Parathyroid adenoma (tissue), 2 donors: ENCODE data around the gene FAM83F.
A peak's percentile ranks its signal among the peaks of the same experiment; 100 is the strongest.

ENCODE experiments used
- H2AFZ ChIP-seq: fragments of 300-600 bp; sonication (generic); one replicate; pipeline ENCODE4 v1.7.0; 2017; ENCODE audit warnings: antibody characterized with exemption, mild to moderate bottlenecking
- H3K27ac ChIP-seq: fragments of 300-600 bp; sonication (generic); one replicate; pipeline ENCODE4 v1.7.0; 2017
- H3K27me3 ChIP-seq: fragments of 300-600 bp; sonication (generic); one replicate; pipeline ENCODE4 v1.7.0; 2017; ENCODE audit warnings: low read length; ENCODE audit not compliant: control insufficient read depth, insufficient read depth
- H3K36me3 ChIP-seq: fragments of 300-600 bp; sonication (generic); one replicate; pipeline ENCODE4 v1.7.0; 2017; ENCODE audit warnings: low read length; ENCODE audit not compliant: control insufficient read depth, insufficient read depth
- H3K4me1 ChIP-seq: fragments of 300-600 bp; sonication (generic); one replicate; pipeline ENCODE4 v1.7.0; 2017; ENCODE audit warnings: control low read depth
- H3K4me2 ChIP-seq: fragments of 300-600 bp; sonication (generic); one replicate; pipeline ENCODE4 v1.7.0; 2017; ENCODE audit warnings: low read length
- H3K4me3 ChIP-seq: fragments of 300-600 bp; sonication (generic); one replicate; pipeline ENCODE4 v1.7.0; 2017; ENCODE audit warnings: low read depth, low read length
- H3K79me2 ChIP-seq: fragments of 300-600 bp; sonication (generic); one replicate; pipeline ENCODE4 v1.7.0; 2017; ENCODE audit warnings: control low read depth
- H3K9ac ChIP-seq: fragments of 300-600 bp; sonication (generic); one replicate; pipeline ENCODE4 v1.7.0; 2017; ENCODE audit warnings: mild to moderate bottlenecking
- H3K9me3 ChIP-seq: fragments of 300-600 bp; sonication (generic); one replicate; pipeline ENCODE4 v1.7.0; 2017; ENCODE audit warnings: low read length; ENCODE audit not compliant: control insufficient read depth
- CTCF ChIP-seq: fragments of 300-600 bp; sonication (generic); IDR thresholded peaks from one replicate; pipeline ENCODE4 v1.7.0; 2017; ENCODE audit warnings: antibody characterized with exemption, mild to moderate bottlenecking
- donor health status: primary hyperparathyroidism.

Gene FAM83F

GRCh38 chr22:40041366-40042137 is 46.8 kb downstream of the FAM83F start:
- Histone ChIP-seq H3K9me3 (no peaks in the 10 kb centered on the region), H3K4me1 (peaks cover 3% of the 10 kb centered on the region), H3K27ac (peak overlapping the region; percentile 29), H3K4me2 (peak overlapping the region; percentile 53), H3K27me3 (no peaks in the 10 kb centered on the region), H3K36me3 (no peaks in the 10 kb centered on the region), H2AFZ (no peak overlapping the region), H3K9ac (no peak overlapping the region), H3K79me2 (no peaks in the 10 kb centered on the region), H3K4me3 (no peak overlapping the region)
- TF ChIP-seq CTCF = no peak

- Histone ChIP-seq H2AFZ (no peak overlapping the region), H3K36me3 (no peaks in the 10 kb centered on the region), H3K9me3 (no peaks in the 10 kb centered on the region), H3K27ac (no peak overlapping the region), H3K4me2 (no peak overlapping the region), H3K79me2 (peaks cover 6% of the 10 kb centered on the region), H3K4me1 (peaks cover 3% of the 10 kb centered on the region), H3K4me3 (no peak overlapping the region), H3K27me3 (no peaks in the 10 kb centered on the region), H3K9ac (no peak overlapping the region)
- no peak for TF ChIP-seq CTCF
Measured at GRCh38 chr22:40042312-40042711, 47.6 kb downstream of the FAM83F start.

- Histone ChIP-seq H3K36me3 (no peaks in the 10 kb centered on the region), H3K27ac (peak overlapping the region; percentile 96), H3K4me2 (no peak overlapping the region), H3K9me3 (no peaks in the 10 kb centered on the region), H3K79me2 (peaks cover 9% of the 10 kb centered on the region), H3K4me3 (no peak overlapping the region), H3K27me3 (no peaks in the 10 kb centered on the region), H2AFZ (no peak overlapping the region), H3K4me1 (peaks cover 3% of the 10 kb centered on the region), H3K9ac (no peak overlapping the region)
- no peak for TF ChIP-seq CTCF
Measured at GRCh38 chr22:40043081-40043480, 48.3 kb downstream of the FAM83F start.

- H2AFZ ChIP-seq = peak overlapping the region; percentile 74
- peaks cover 3% of the 10 kb centered on the region for H3K4me1 ChIP-seq
- H3K9me3 ChIP-seq = no peaks in the 10 kb centered on the region
- peaks cover 9% of the 10 kb centered on the region for H3K79me2 ChIP-seq
- no peak for TF ChIP-seq CTCF
- peak overlapping the region; percentile 86 for H3K4me2 ChIP-seq
- no peak overlapping the region for H3K9ac ChIP-seq
- H3K36me3 ChIP-seq = no peaks in the 10 kb centered on the region
- peak overlapping the region; percentile 98 for H3K4me3 ChIP-seq
- H3K27ac ChIP-seq = peak overlapping the region; percentile 96
- no peaks in the 10 kb centered on the region for H3K27me3 ChIP-seq
Measured at GRCh38 chr22:40043793-40044101, 49.0 kb downstream of the FAM83F start.
